CD4-positive, alpha-beta T cell treated with Interleukin-17A for 1 hour (primary cell): ENCODE results near the gene MRPL42.
"Not testable (repeated sequence)": the region's sequence is repeated elsewhere in the genome, so short reads cannot be mapped to it uniquely, and the experiment has no call there.

Experiments used
- DNase-seq: peaks from one replicate; pipeline ENCODE4 v3.0.0-alpha.2; 2020

Gene MRPL42

DNA sequence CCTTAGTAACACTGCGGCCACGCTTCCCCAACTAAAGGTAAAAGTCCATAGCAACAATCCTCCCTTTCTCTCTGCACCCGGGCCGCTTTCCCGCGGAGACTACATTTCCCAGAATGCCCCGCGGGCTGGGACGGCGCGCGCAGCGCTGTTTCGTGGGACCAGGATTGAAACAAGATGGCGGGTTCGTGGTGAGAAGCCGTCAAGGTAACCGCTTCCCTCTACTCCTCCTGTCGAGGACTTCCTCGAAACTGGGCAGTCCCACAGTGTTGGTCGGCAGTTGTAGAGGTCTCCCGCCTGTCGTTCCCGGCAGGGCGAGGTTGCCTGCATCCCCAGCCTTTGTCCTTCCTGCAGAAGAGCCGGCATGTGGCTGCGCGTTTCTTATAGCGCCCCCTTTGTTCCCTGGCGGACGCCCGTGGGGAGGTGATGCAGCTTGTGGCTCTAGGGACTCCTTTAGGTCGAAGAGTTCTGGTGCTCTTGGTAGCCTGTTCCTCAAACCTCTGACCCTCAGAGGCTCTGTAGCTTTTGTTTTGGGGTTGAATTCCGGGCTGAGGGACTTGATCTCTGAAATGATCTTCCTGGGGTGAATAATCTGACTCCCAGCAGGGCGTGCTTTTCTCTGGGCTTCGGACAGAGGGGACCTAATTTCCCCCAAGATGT, at the start of gene MRPL42:
Gene MRPL42 (plus strand): TSS at position 164 of the 657 bp plus-strand sequence. CDS start 1,772 bp downstream, outside the sequence.
- DNase-seq, result peak; percentile 95

GRCh38 chr12:93417967-93418480, 49.3 kb upstream of the MRPL42 start:
- no peak for DNase-seq

DNA sequence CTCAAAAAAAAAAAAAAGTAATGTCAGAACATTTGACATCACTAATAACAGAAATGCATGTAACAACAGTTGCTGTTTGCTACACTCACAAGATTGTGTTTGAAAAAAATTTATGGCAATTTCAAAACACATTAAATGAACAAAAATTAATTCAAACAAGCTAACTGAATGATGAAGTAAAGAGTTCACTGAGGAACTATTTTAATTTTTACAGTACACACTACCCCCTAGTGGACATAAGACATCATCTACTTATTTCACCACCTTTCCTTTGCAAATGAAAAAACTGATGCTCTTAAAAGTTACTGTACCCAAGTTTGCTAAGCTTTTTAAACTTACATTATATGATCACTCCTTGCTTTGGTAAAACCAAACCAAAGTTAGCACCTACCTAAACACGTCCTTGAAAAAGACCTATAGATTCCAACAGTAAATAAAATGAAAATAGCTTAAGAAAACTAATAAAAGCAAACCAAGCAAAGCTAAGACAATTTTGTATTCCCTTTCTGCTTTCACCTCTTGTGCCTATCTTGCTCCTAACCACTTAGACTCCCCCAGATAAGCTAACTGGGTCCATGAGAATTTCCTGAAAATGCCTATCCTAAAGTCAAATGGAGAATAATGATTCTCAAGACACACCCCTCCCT, 47.8 kb upstream of the MRPL42 start:
- peak; percentile 67 for DNase-seq

- no peak for DNase-seq
Measured at GRCh38 chr12:93422050-93422449, 45.3 kb upstream of the MRPL42 start.

- no peak for DNase-seq
Measured at GRCh38 chr12:93425736-93426411, 41.4 kb upstream of the MRPL42 start.

- DNase-seq, result no peak
Measured at GRCh38 chr12:93426412-93426805, 40.9 kb upstream of the MRPL42 start.

DNA sequence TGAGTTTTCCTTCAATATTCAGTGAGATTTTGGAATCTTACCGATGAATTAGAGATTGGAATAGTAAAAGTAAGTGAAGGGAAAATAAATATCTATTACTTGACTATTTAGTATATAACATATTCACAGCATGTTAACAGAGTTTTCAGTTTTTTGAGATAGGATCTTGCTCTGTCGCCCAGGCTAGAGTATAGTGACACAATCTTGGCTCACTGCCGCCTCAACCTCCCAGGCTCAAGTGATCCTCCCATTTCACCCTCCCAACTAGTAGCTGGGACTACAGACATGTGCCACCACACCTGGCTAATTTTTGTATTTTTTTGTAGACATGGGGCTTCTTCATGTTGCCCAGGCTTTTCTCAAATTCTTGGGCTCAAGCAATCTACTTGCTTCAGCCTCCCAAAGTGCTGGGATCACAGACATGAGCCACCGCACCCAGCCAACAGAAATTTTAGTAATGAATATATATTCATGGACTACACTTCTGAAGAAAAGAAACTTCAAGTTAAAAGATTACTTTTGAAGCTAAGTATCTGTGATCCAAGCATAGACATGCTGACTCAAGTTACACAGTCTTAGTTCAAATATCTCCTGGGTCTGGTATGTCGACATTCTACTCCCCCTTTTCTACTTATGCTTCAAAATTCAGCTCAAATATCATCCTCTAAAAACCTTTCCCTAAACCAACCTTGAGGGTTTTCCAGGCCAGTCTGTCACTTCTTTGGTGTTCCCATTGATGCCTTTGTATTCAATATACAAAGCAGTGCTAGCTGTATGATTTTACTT, 39.3 kb upstream of the MRPL42 start:
- DNase-seq, result no peak

DNA sequence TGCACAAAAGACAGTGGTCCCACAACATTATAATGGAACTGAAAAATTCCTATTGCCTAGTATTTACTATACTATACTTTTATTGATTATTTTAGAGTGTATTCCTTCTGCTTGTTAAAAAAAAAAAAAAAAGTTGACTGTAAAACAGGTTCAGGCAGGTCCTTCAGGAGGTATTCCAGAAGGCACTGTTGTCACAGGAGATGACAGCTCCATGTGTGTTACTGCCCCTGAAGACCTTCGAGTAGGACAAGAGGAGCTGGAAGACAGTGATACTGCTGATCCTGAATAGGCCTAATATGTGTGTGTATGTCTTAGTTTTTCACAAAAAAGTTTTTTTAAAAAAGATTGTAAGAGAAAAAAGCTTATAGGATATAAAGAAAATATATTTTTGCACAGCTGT, 37.9 kb upstream of the MRPL42 start:
- no peak for DNase-seq

- DNase-seq, result no peak
Measured at GRCh38 chr12:93429852-93430251, 37.5 kb upstream of the MRPL42 start.

- DNase-seq, result no peak
Measured at GRCh38 chr12:93430280-93430679, 37.0 kb upstream of the MRPL42 start.

DNA sequence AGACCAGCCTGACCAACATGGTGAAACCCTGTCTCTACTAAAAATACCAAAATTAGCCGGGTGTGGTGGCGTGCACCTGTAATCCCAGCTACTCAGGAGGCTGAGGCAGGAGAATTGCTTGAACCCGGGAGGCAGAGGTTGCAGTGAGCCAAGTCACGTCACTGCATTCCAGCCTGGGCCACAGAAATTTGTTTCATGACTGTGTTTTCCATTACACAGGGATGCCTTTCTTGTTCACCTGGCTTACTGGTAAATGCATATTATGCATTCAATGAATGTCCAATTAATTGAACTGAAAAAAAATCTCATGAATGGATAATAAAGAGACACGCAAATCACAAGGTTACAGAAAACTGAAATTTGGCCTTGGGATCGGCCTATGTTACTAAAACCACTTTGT, 35.3 kb upstream of the MRPL42 start:
- not testable (repeated sequence) for DNase-seq

- DNase-seq, result no peak
Measured at GRCh38 chr12:93434256-93434865, 33.0 kb upstream of the MRPL42 start.

DNA sequence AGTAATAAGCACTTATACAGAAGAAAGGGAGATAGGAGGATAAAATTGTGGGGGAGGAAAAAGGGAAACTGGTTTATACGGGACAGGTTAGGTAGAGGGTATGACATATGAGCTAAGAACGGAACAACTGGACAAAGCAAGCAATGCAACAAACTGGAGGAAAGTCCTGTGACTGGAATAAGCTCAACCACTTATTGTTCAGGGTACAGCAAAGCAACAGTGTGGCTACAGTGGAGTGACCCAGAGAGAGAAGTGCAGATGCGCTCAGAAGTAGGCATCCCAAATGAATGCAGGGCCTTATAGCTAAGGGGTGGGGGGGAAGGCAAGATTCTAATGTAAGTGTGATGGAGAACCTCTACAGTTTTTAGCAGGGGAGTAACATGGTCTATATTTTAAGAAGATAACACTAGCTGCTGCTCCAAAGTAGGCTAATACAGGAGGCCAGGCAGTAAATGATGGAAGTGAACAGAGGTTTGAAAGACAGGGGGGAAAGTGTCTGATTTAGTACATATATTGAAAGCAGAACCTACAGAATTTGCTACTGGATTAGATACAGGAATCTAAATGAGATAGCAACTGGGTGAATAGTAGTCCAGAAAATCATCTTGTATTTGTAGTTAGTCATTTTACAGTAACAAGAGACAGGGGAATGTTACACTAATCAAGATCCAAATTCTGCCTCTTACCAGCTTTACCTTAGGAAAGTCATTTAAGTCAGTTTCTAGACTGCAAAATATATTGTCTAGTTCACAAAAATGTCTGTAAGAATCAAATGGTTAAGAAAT, 28.9 kb upstream of the MRPL42 start:
- DNase-seq, result no peak

- no peak for DNase-seq
Measured at GRCh38 chr12:93440043-93440835, 27.1 kb upstream of the MRPL42 start.

DNA sequence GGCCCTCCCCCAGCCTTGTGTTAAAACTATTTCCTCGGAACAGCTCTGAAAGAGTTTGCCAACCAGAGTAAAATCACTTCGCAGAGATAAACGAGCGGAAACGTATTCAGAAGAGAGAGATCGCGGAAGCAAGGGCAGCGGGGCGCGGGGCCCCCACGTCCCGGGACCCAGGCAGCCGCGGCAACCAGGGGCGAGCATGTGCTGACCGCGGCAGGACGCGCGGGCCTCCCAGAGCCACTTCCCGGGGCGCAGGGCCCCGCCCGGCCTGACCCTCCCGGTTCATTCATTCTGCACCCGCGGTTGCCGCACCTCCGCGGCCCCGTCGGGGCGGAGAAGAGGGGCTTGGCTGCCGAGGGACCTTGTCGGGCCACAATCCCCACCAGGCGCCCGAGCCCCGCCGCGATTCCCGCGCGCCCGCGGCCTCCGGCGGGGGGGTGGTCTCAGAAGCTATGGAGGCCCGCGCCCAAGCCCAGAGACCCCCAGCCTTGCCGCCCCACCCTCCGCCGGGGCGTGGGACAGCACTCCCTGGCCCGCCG, 26.2 kb upstream of the MRPL42 start:
- peak; percentile 54 for DNase-seq

DNA sequence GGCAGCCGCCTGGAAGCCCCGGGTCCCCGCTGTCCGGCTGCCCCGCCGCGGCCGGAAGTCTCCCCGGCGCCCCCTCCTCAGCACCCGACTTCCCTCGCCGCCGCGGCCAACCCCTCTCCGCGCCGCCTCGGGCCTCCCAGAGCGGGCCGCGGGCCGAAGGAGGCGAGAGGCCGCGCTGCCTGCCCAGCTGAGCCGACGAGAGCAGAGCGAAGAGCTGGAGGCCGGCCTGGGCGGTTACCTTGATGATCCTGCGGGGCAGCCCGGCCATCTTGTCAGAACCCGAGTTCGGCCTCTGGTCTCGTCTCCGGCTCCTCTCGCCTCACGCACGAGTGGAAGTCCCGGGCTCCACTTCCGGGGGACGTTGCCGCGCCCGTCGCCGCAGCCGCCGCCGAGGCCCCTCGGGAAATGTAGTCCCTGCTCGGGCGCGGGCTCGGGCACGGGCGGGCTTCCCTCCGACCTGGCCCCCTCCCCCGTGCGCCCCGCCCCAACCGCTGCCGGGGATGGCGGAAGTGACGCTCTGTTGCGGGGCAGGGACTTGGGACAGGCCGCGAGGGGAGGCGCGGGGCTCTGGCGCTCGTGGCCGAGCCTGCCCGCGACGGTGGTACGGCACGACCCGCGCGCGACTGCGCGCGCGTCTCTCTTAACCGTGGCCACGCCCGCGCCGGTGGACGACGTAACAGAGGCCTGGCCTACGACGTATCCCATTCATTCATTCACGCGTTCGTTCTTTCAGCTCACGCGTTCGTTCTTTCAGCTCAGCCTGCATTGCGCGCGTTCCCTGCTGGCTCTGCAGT, 25.5 kb upstream of the MRPL42 start, which contains the start of gene UBE2N:
Gene UBE2N (minus strand): TSS at position 331 of the 794 bp plus-strand sequence. CDS start 63 bp downstream, at position 268.
- peak; percentile 96 for DNase-seq

- no peak for DNase-seq
Measured at GRCh38 chr12:93442411-93443340, 24.6 kb upstream of the MRPL42 start.

- no peak for DNase-seq
Measured at GRCh38 chr12:93443576-93443975, 23.7 kb upstream of the MRPL42 start.
